ENCODE measurements around the gene LMO1. TPM values are rescaled to one million over a fixed set of nuclear protein-coding genes. Genes with fewer than 3 reads are reported as not detected.

Gene LMO1
- total RNA-seq, 4 donors from 2014 or later: not detected

GRCh38 chr11:8281266-8281665 is 17.6 kb upstream of the LMO1 start:
- H3K36me3 ChIP-seq: no peaks in the 10 kb centered on the region
- no peak overlapping the region for H3K27ac ChIP-seq
- H3K4me3 ChIP-seq: no peak overlapping the region
- no peak for DNase-seq
- no peaks in the 10 kb centered on the region for H3K4me1 ChIP-seq
- no peaks in the 10 kb centered on the region for H3K27me3 ChIP-seq
- H3K9me3 ChIP-seq: no peaks in the 10 kb centered on the region
- intact Hi-C loops (cut with DNase I; ENCODE audit: low total_unique reads): no loop called here
- TF ChIP-seq POLR2A (IDR thresholded peaks at IDR 0.05): no peak
- no peak for TF ChIP-seq CTCF (IDR thresholded peaks at IDR 0.05)

GRCh38 chr11:8277691-8278090 is 14.0 kb upstream of the LMO1 start:
- H3K4me3 ChIP-seq: no peak overlapping the region
- no peaks in the 10 kb centered on the region for H3K27me3 ChIP-seq
- no peaks in the 10 kb centered on the region for H3K9me3 ChIP-seq
- TF ChIP-seq CTCF (IDR thresholded peaks at IDR 0.05): no peak
- TF ChIP-seq POLR2A (IDR thresholded peaks at IDR 0.05): no peak
- no peak overlapping the region for H3K27ac ChIP-seq
- intact Hi-C loops (cut with DNase I; ENCODE audit: low total_unique reads): no loop called here
- no peaks in the 10 kb centered on the region for H3K4me1 ChIP-seq
- peak in 1 of 2 donors; percentile 6 for DNase-seq
- H3K36me3 ChIP-seq: no peaks in the 10 kb centered on the region

- no peak for DNase-seq
Measured at GRCh38 chr11:8276528-8276927, 12.8 kb upstream of the LMO1 start.

GRCh38 chr11:8273287-8273686 is 9.6 kb upstream of the LMO1 start:
- no peak overlapping the region for H3K4me3 ChIP-seq
- DNase-seq: no peak
- H3K27me3 ChIP-seq: peaks cover 5 to 18% of the 10 kb centered on the region in 2 donors
- no peaks in the 10 kb centered on the region for H3K4me1 ChIP-seq
- intact Hi-C loops (cut with DNase I; ENCODE audit: low total_unique reads): no loop called here
- no peak overlapping the region for H3K27ac ChIP-seq
- no peaks in the 10 kb centered on the region for H3K36me3 ChIP-seq
- TF ChIP-seq CTCF (IDR thresholded peaks at IDR 0.05) (no peak), POLR2A (IDR thresholded peaks at IDR 0.05) (no peak)
- no peaks in the 10 kb centered on the region for H3K9me3 ChIP-seq

More at GRCh38 chr11:8276528-8276927, 12.8 kb upstream of the LMO1 start:
- no peak overlapping the region for H3K27ac ChIP-seq
- H3K27me3 ChIP-seq: no peaks in the 10 kb centered on the region
- TF ChIP-seq POLR2A (IDR thresholded peaks at IDR 0.05) (no peak), CTCF (IDR thresholded peaks at IDR 0.05) (no peak)
- H3K4me3 ChIP-seq: no peak overlapping the region
- intact Hi-C loops (cut with DNase I; ENCODE audit: low total_unique reads): no loop called here
- H3K36me3 ChIP-seq: no peaks in the 10 kb centered on the region
- no peaks in the 10 kb centered on the region for H3K9me3 ChIP-seq
- no peaks in the 10 kb centered on the region for H3K4me1 ChIP-seq

GRCh38 chr11:8271106-8271886 is 7.6 kb upstream of the LMO1 start:
- H3K4me1 ChIP-seq: peaks cover 0 to 7% of the 10 kb centered on the region in 2 donors
- H3K36me3 ChIP-seq: no peaks in the 10 kb centered on the region
- no peaks in the 10 kb centered on the region for H3K9me3 ChIP-seq
- H3K4me3 ChIP-seq: no peak overlapping the region
- H3K27ac ChIP-seq: no peak overlapping the region
- intact Hi-C loops (cut with DNase I; ENCODE audit: low total_unique reads): no loop called here
- DNase-seq: peak in 1 of 2 donors; percentile 0
- peaks cover 9 to 23% of the 10 kb centered on the region in 2 donors for H3K27me3 ChIP-seq
- TF ChIP-seq POLR2A (IDR thresholded peaks at IDR 0.05): no peak
- TF ChIP-seq CTCF (IDR thresholded peaks at IDR 0.05): no peak
